H1 (cell line): Measurements from ENCODE around the gene IL36RN. TPM values are rescaled to one million over a fixed set of nuclear protein-coding genes. Genes with fewer than 3 reads are reported as not detected.

Source experiments
- CTCF ChIA-PET: fragments of 300-600 bp; sonication (Branson Sonifier 250); formaldehyde crosslinking; loops from one replicate; lab custom pipeline; 2021; ENCODE audit not compliant: partially characterized antibody; lab: Charles Lee
- POLR2A ChIA-PET: fragments of 300-600 bp; sonication (Branson Sonifier 250); formaldehyde crosslinking; loops from one replicate; lab custom pipeline; 2021; ENCODE audit warnings: inconsistent platforms; ENCODE audit not compliant: partially characterized antibody; lab: Charles Lee
- DNase-seq, 2 experiments: peaks; one replicate each; pipeline versions ENCODE4 v3.0.0 to v3.0.0-alpha.2; 2010 to 2022; ENCODE audit warnings: low spot score in 2 of 2, low read depth in 1 of 2, mixed read lengths in 1 of 2
- FAIRE-seq: peaks from 2 replicates; lab custom pipeline; 2011; peaks lifted over from hg19 to GRCh38; lab: Jason Lieb, UNC
- H2AFZ ChIP-seq: 2 replicates; pipeline ENCODE4 v1.8.1; 2012; ENCODE audit warnings: low read length, inconsistent platforms
- H2AK5ac ChIP-seq: 2 replicates; pipeline ENCODE4 v1.6.1; 2013; ENCODE audit warnings: low read depth, low read length
- H2BK120ac ChIP-seq: replicated peaks from 2 replicates; pipeline ENCODE3; 2013; ENCODE audit warnings: low read depth, low read length, inconsistent platforms
- H2BK12ac ChIP-seq: 2 replicates; pipeline ENCODE4 v1.6.1; 2013; ENCODE audit warnings: low read depth, low read length
- H2BK15ac ChIP-seq: 2 replicates; pipeline ENCODE4 v1.6.1; 2013; ENCODE audit warnings: low read length
- H2BK20ac ChIP-seq: 2 replicates; pipeline ENCODE4 v1.6.1; 2013; ENCODE audit warnings: low read length
- H2BK5ac ChIP-seq: 2 replicates; pipeline ENCODE4 v1.6.1; 2013; ENCODE audit warnings: low read depth, low read length
- H3K14ac ChIP-seq: 2 replicates; pipeline ENCODE4 v1.6.1; 2013; ENCODE audit warnings: inconsistent platforms; ENCODE audit not compliant: insufficient read length
- H3K18ac ChIP-seq: 2 replicates; pipeline ENCODE4 v1.6.1; 2013; ENCODE audit warnings: low read length; ENCODE audit errors: extremely low read depth
- H3K23ac ChIP-seq: 2 replicates; pipeline ENCODE4 v1.6.1; 2013; ENCODE audit warnings: inconsistent platforms; ENCODE audit not compliant: insufficient read length
- H3K23me2 ChIP-seq: 2 replicates; pipeline ENCODE4 v1.6.1; 2013; ENCODE audit warnings: low read depth, low read length
- H3K27ac ChIP-seq: 2 replicates; pipeline ENCODE4 v1.6.1; 2011; ENCODE audit warnings: low read depth, low read length, inconsistent platforms
- H3K27me3 ChIP-seq, 4 experiments: replicated peaks in 1 of 4; 1 replicate in 1 of 4; 2 replicates in 3 of 4; pipeline versions ENCODE4 v1.6.1 to v1.8.1; 2011 to 2013; ENCODE audit warnings: low read length in 3 of 4, mild to moderate bottlenecking in 3 of 4, inconsistent platforms in 2 of 4, mixed read lengths in 2 of 4, moderate library complexity in 1 of 4; ENCODE audit not compliant: control insufficient read depth in 3 of 4, insufficient read depth in 3 of 4; ENCODE audit errors: extremely low read depth in 1 of 4
- H3K36me3 ChIP-seq, 4 experiments: 2 replicates each; pipeline versions ENCODE4 v1.6.1 to v1.8.1; 2011 to 2013; ENCODE audit warnings: mild to moderate bottlenecking in 4 of 4, low read length in 3 of 4, moderate library complexity in 2 of 4, control low read depth in 1 of 4, inconsistent platforms in 1 of 4; ENCODE audit not compliant: insufficient read depth in 4 of 4, control insufficient read depth in 2 of 4
- H3K4ac ChIP-seq: replicated peaks from 2 replicates; pipeline ENCODE3; 2013; ENCODE audit warnings: low read length, low read depth, mixed read lengths, inconsistent platforms; ENCODE audit not compliant: insufficient read length
- H3K4me1 ChIP-seq, 4 experiments: replicated peaks in 1 of 4; 1 replicate in 1 of 4; 2 replicates in 3 of 4; pipeline versions ENCODE4 v1.6.1 to v1.8.1; 2011 to 2013; ENCODE audit warnings: low read length in 3 of 4, inconsistent platforms in 2 of 4, mixed read lengths in 1 of 4; ENCODE audit not compliant: insufficient read depth in 4 of 4, control insufficient read depth in 3 of 4
- H3K4me2 ChIP-seq, 2 experiments: 2 replicates each; pipeline versions ENCODE4 v1.6.1 to v1.8.1; 2011 to 2013; ENCODE audit warnings: low read depth in 2 of 2, low read length in 2 of 2, control low read depth in 1 of 2, inconsistent platforms in 1 of 2, mild to moderate bottlenecking in 1 of 2; ENCODE audit not compliant: insufficient read depth in 1 of 2
- H3K4me3 ChIP-seq, 4 experiments: fragments of 200-600, 300-600 bp in 1 of 4; sonication (generic), shearing (Covaris generic), sonication (Bioruptor Twin) in 1 of 4; 2 replicates each; pipeline versions ENCODE4 v1.5.1 to v1.8.1; 2011 to 2016; ENCODE audit warnings: low read length in 4 of 4, low read depth in 3 of 4, control low read depth in 2 of 4, inconsistent platforms in 2 of 4, mild to moderate bottlenecking in 2 of 4, mixed read lengths in 1 of 4, moderate library complexity in 1 of 4; ENCODE audit not compliant: insufficient read depth in 2 of 4; ENCODE audit errors: extremely low read depth in 1 of 4
- H3K56ac ChIP-seq: replicated peaks from 2 replicates; pipeline ENCODE3; 2013; ENCODE audit warnings: low read depth, mild to moderate bottlenecking, mixed read lengths, low read length, inconsistent platforms; ENCODE audit not compliant: insufficient read length
- H3K79me1 ChIP-seq: 2 replicates; pipeline ENCODE4 v1.6.1; 2013; ENCODE audit warnings: low read depth, low read length, control low read depth
- H3K79me2 ChIP-seq, 2 experiments: 2 replicates each; pipeline versions ENCODE4 v1.6.1 to v1.8.1; 2012 to 2013; ENCODE audit warnings: low read length in 2 of 2, mild to moderate bottlenecking in 2 of 2, inconsistent platforms in 1 of 2; ENCODE audit not compliant: insufficient read depth in 2 of 2, control insufficient read depth in 1 of 2
- H3K9ac ChIP-seq, 4 experiments: replicated peaks in 1 of 4; 1 replicate in 1 of 4; 2 replicates in 3 of 4; pipeline versions ENCODE4 v1.6.1 to v1.8.1; 2011 to 2013; ENCODE audit warnings: low read depth in 3 of 4, low read length in 3 of 4, control low read depth in 2 of 4, mild to moderate bottlenecking in 2 of 4, moderate library complexity in 2 of 4, inconsistent platforms in 1 of 4; ENCODE audit errors: extremely low read depth in 1 of 4
- H3K9me3 ChIP-seq, 2 experiments: 2 replicates each; pipeline versions ENCODE4 v1.6.1 to v1.8.1; 2012 to 2013; ENCODE audit warnings: mild to moderate bottlenecking in 2 of 2, moderate library complexity in 2 of 2, control low read depth in 1 of 2, inconsistent platforms in 1 of 2, low read depth in 1 of 2, low read length in 1 of 2, mixed read lengths in 1 of 2; ENCODE audit not compliant: insufficient read depth in 2 of 2
- H4K20me1 ChIP-seq, 2 experiments: replicated peaks in 1 of 2; 2 replicates each; pipeline versions ENCODE3 to v1.8.1; 2011 to 2013; ENCODE audit warnings: inconsistent platforms in 2 of 2, low read length in 2 of 2, mild to moderate bottlenecking in 1 of 2; ENCODE audit not compliant: insufficient read depth in 2 of 2, control insufficient read depth in 1 of 2
- H4K5ac ChIP-seq: 2 replicates; pipeline ENCODE4 v1.6.1; 2013; ENCODE audit warnings: low read length, low read depth, mixed read lengths, inconsistent platforms; ENCODE audit not compliant: insufficient read length
- H4K8ac ChIP-seq: 2 replicates; pipeline ENCODE4 v1.8.0; 2013; ENCODE audit warnings: mild to moderate bottlenecking, moderate library complexity, low read length, inconsistent platforms; ENCODE audit not compliant: insufficient read depth; ENCODE audit errors: extremely low read depth
- H4K91ac ChIP-seq: replicated peaks from 2 replicates; pipeline ENCODE3; 2013; ENCODE audit warnings: low read length, mixed read lengths, inconsistent platforms; ENCODE audit not compliant: insufficient read length
- BCL11A ChIP-seq, 2 experiments: IDR thresholded peaks; one replicate each; pipeline ENCODE4 v1.6.1; 2011; ENCODE audit warnings: low read depth in 2 of 2, low read length in 2 of 2, mild to moderate bottlenecking in 2 of 2
- CBX5 ChIP-seq: fragments of 300-800, 300-1000 bp; sonication (generic); IDR thresholded peaks from 2 replicates; pipeline ENCODE4 v1.7.1; 2016; ENCODE audit warnings: antibody characterized with exemption, low read length, low read depth
- CBX8 ChIP-seq: fragments of 300-800, 300-1000 bp; sonication (generic); IDR thresholded peaks from 2 replicates; pipeline ENCODE4 v1.7.1; 2016; ENCODE audit warnings: low read depth, low read length, borderline replicate concordance
- CEBPB ChIP-seq: IDR thresholded peaks from 2 replicates; pipeline ENCODE4 v1.6.1; 2012; ENCODE audit warnings: low read depth, low read length
- EGR1 ChIP-seq: IDR thresholded peaks from 2 replicates; pipeline ENCODE4 v1.6.1; 2011; ENCODE audit warnings: low read depth, low read length, borderline replicate concordance
- EP300 ChIP-seq, 2 experiments: IDR thresholded peaks; 1 replicate in 1 of 2; 2 replicates in 1 of 2; pipeline ENCODE4 v1.6.1; 2011 to 2012; ENCODE audit warnings: low read depth in 2 of 2, low read length in 2 of 2, mild to moderate bottlenecking in 2 of 2, borderline replicate concordance in 1 of 2, inconsistent platforms in 1 of 2, moderate library complexity in 1 of 2
- EZH2 ChIP-seq: fragments of 200-600 bp; sonication (generic); IDR thresholded peaks from 2 replicates; pipeline ENCODE4 v1.7.1; 2012; ENCODE audit warnings: low read depth, mild to moderate bottlenecking, moderate library complexity, low read length, inconsistent platforms; ENCODE audit not compliant: severe bottlenecking
- MAX ChIP-seq: IDR thresholded peaks from 2 replicates; pipeline ENCODE4 v1.6.1; 2012; ENCODE audit warnings: inconsistent platforms
- NRF1 ChIP-seq: IDR thresholded peaks from 2 replicates; pipeline ENCODE4 v1.6.1; 2011; ENCODE audit warnings: mild to moderate bottlenecking, low read depth, low read length, improper control_type of control experiment
- SAP30 ChIP-seq: fragments of 300-600 bp; sonication (generic); IDR thresholded peaks from 2 replicates; pipeline ENCODE4 v1.7.1; 2012; ENCODE audit warnings: low read length, moderate library complexity, mild to moderate bottlenecking, inconsistent platforms; ENCODE audit not compliant: insufficient read depth, insufficient replicate concordance
- SIX5 ChIP-seq: IDR thresholded peaks from 2 replicates; pipeline ENCODE4 v1.6.1; 2011; ENCODE audit warnings: mild to moderate bottlenecking, low read depth, low read length
- SP1 ChIP-seq: IDR thresholded peaks from 2 replicates; pipeline ENCODE4 v1.6.1; 2011; ENCODE audit warnings: low read depth, low read length
- SP4 ChIP-seq: IDR thresholded peaks from 2 replicates; pipeline ENCODE4 v1.6.1; 2012; ENCODE audit warnings: low read length, inconsistent platforms
- SRF ChIP-seq: IDR thresholded peaks from 2 replicates; pipeline ENCODE4 v1.6.1; 2011; ENCODE audit warnings: mild to moderate bottlenecking, low read depth, low read length, moderate library complexity
- TAF1 ChIP-seq: IDR thresholded peaks from 2 replicates; pipeline ENCODE4 v1.6.1; 2011; ENCODE audit warnings: mild to moderate bottlenecking, low read depth, low read length
- TCF12 ChIP-seq: IDR thresholded peaks from 2 replicates; pipeline ENCODE4 v1.6.1; 2011; ENCODE audit warnings: low read depth, mild to moderate bottlenecking, low read length
- WGBS, 2 experiments: shearing (Covaris generic) in 1 of 2; methylation state at CpG; one replicate each; pipeline versions ENCODE4 v1.1.6 to v1.1.7; 2013 to 2015; ENCODE audit warnings: low lambda C conversion rate in 2 of 2, mixed read lengths in 2 of 2, inconsistent platforms in 1 of 2, low coverage in 1 of 2, missing lambda C conversion rate in 1 of 2; ENCODE audit not compliant: insufficient replicate concordance in 2 of 2, insufficient coverage in 1 of 2, insufficient read length in 1 of 2; ENCODE audit errors: extremely low coverage in 1 of 2, missing lambda C conversion rate in 1 of 2; 5-methylcytosine and 5-hydroxymethylcytosine counted together
- polyA plus RNA-seq, 7 experiments: library from polyadenylated mRNA; depleted of rRNA in 3 of 7; stranded (reverse) in 5 of 7; unstranded in 2 of 7; fragments of >200 nt in 5 of 7; fragments of 200-250 nt in 2 of 7; gene quantifications; 1 replicate in 5 of 7; 2 replicates in 1 of 7; 4 replicates in 1 of 7; pipeline versions ENCODE4 v1.2.1 to v1.2.3, GENCODE V29; 2011 to 2013; ENCODE audit warnings: missing spikeins in 2 of 7, mixed read lengths in 2 of 7
- total RNA-seq: library from RNA; stranded (reverse); fragmentation: NEBNext Ultra II Directional; extraction: Animal tissue kit (Norgen Biotek cat#: 25700); gene quantifications from 2 replicates; pipeline ENCODE4 v1.2.1, GENCODE V29; 2021

Gene IL36RN
- total and polyA plus RNA-seq, 2 of the 8 experiments (the other 6 are each of a cell fraction or from before 2014, with no cell fraction given): not detected

GRCh38 chr2:113103277-113103676 lies 44.3 kb downstream of the IL36RN start:
- Histone ChIP-seq H3K56ac (no peak overlapping the region), H3K27ac (no peak overlapping the region), H2AFZ (no peak overlapping the region), H3K4me1 (no peaks in the 10 kb centered on the region), H3K79me1 (no peaks in the 10 kb centered on the region), H2BK12ac (no peak overlapping the region), H3K23ac (no peak overlapping the region), H3K23me2 (no peaks in the 10 kb centered on the region), H3K36me3 (no peaks in the 10 kb centered on the region), H3K14ac (no peak overlapping the region), H4K91ac (no peak overlapping the region), H3K9me3 (peaks cover 0 to 3% of the 10 kb centered on the region in 2 experiments; a peak in 1 of 4 replicates), H2AK5ac (no peak overlapping the region), H3K79me2 (no peaks in the 10 kb centered on the region), H2BK5ac (no peak overlapping the region), H2BK15ac (no peak overlapping the region), H3K18ac (no peak overlapping the region), H4K8ac (no peak overlapping the region), H4K20me1 (no peaks in the 10 kb centered on the region), H3K4me2 (no peak overlapping the region), H3K4ac (no peak overlapping the region), H4K5ac (no peak overlapping the region), H3K4me3 (no peak overlapping the region), H2BK120ac (no peak overlapping the region), H3K9ac (no peak overlapping the region), H2BK20ac (no peak overlapping the region), H3K27me3 (no peaks in the 10 kb centered on the region)
- CTCF ChIA-PET: interaction anchor here (4.5 kb wide), 1 partner anchor 23 kb away, joined by 15 read pairs; no protein-coding TSS in a partner anchor
- DNase-seq: no peak
- POLR2A ChIA-PET: no interaction called here
- no peak for FAIRE-seq
- 95% methylated on average over 4 of the region's 4 CpGs; no CpG with 5 or more reads in 1 of the 2 experiments for WGBS, 2 experiments
- no peak for TF ChIP-seq SP1
- TF ChIP-seq EZH2: no peak
- no peak for TF ChIP-seq EGR1
- no peak for TF ChIP-seq TAF1
- no peak for TF ChIP-seq SRF
- TF ChIP-seq BCL11A (IDR thresholded peaks at IDR 0.05; ENCODE audit: low read depth in 2 of 2, low read length in 2 of 2): no peak
- TF ChIP-seq CEBPB: no peak
- no peak for TF ChIP-seq SAP30
- no peak for TF ChIP-seq SIX5
- TF ChIP-seq EP300 (IDR thresholded peaks at IDR 0.05; ENCODE audit: borderline replicate concordance in 1 of 2, low read depth in 2 of 2, low read length in 2 of 2): no peak
- TF ChIP-seq SP4: no peak
- TF ChIP-seq MAX: no peak
- no peak for TF ChIP-seq CBX8
- TF ChIP-seq CBX5: no peak
- no peak for TF ChIP-seq NRF1
- no peak for TF ChIP-seq TCF12
